Measurements from ENCODE around the gene MIGA2. TPM values are rescaled to one million over a fixed set of nuclear protein-coding genes. Genes with fewer than 3 reads are reported as not detected.

MIGA2 gene
- total RNA-seq, 1 experiment from 2014 or later: 34.8 TPM

DNA sequence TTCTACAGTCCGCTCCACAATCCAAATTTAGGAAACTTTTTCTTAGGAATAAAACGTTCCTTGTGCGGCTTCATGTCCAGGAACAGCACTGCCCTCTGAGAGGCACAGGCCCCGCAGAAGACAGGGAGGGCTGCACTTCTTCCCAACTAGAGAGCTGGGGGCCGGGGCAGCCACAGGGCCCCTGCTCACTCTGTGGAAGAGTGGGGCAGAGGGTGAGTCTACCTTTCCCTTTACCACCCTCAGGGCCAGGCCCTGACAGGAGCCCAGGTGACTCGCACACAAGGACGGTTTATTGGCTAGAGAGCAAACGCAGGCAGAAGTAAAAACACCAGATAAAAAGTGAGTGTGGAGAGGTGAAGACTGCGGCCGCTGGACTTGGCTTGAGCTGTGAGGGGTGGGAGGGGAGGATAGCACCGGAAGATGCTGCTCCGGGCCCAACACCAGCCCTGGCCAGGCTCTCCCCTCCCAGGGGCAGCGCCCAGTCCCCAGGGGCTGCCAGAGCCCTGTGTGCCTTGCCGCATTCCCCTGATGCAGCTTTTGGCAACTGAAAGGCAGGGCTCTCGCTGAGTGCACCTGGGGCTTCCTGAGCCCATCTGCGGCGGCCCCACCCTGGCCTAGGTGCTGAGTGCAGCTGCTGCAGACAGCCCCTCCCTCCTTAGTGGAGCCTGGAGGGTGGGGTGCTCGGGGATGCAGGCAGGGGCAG is 28.5 kb upstream of the MIGA2 start:
- no peak overlapping the region for H3K4me3 ChIP-seq (ENCODE audit: low read depth, low read length)
- no peaks in the 10 kb centered on the region for H3K27me3 ChIP-seq (replicated peaks; ENCODE audit: control insufficient read depth, insufficient read depth, low read length)
- Mint-ChIP-seq H3K36me3 (ENCODE audit: insufficient read depth, unreplicated experiment) (peaks cover 70% of the 10 kb centered on the region), H3K9me3 (ENCODE audit: unreplicated experiment) (no peaks in the 10 kb centered on the region), H3K4me3 (ENCODE audit: unreplicated experiment) (no peak overlapping the region), H3K4me1 (ENCODE audit: low read depth, unreplicated experiment) (no peaks in the 10 kb centered on the region), H3K27ac (ENCODE audit: unreplicated experiment) (peak overlapping the region; percentile 78), H3K27me3 (ENCODE audit: insufficient read depth, unreplicated experiment) (no peaks in the 10 kb centered on the region)
- no peaks in the 10 kb centered on the region for H3K4me1 ChIP-seq
- peaks cover 2% of the 10 kb centered on the region for H3K36me3 ChIP-seq (ENCODE audit: control insufficient read depth, insufficient read depth, low read length)
- TSS peak; percentile 25 for BruUV-seq (replicated peaks)
- H3K9me3 ChIP-seq: no peaks in the 10 kb centered on the region
- POLR2A ChIA-PET: no interaction called here
- CTCF ChIA-PET: interaction anchor here (3.1 kb wide), 1 partner anchor 21 kb away, joined by 10 read pairs; the partner anchor contains the start of gene SH3GLB2
- TF ChIP-seq, protein P1, sequence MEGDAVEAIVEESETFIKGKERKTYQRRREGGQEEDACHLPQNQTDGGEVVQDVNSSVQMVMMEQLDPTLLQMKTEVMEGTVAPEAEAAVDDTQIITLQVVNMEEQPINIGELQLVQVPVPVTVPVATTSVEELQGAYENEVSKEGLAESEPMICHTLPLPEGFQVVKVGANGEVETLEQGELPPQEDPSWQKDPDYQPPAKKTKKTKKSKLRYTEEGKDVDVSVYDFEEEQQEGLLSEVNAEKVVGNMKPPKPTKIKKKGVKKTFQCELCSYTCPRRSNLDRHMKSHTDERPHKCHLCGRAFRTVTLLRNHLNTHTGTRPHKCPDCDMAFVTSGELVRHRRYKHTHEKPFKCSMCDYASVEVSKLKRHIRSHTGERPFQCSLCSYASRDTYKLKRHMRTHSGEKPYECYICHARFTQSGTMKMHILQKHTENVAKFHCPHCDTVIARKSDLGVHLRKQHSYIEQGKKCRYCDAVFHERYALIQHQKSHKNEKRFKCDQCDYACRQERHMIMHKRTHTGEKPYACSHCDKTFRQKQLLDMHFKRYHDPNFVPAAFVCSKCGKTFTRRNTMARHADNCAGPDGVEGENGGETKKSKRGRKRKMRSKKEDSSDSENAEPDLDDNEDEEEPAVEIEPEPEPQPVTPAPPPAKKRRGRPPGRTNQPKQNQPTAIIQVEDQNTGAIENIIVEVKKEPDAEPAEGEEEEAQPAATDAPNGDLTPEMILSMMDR (IDR thresholded peaks at IDR 0.05; ENCODE audit: insufficient read depth in 1 of 2, low read depth in 1 of 2, low read length in 1 of 2, severe bottlenecking in 1 of 2, unreplicated experiment in 1 of 2): no peak
- DNase-seq: no peak
- intact Hi-C loops (cut with micrococcal nuclease; ENCODE audit: unreplicated experiment): loop anchor here (2.0 kb wide), 1 partner anchor 21 kb away; the partner anchor contains the start of gene SH3GLB2

DNA sequence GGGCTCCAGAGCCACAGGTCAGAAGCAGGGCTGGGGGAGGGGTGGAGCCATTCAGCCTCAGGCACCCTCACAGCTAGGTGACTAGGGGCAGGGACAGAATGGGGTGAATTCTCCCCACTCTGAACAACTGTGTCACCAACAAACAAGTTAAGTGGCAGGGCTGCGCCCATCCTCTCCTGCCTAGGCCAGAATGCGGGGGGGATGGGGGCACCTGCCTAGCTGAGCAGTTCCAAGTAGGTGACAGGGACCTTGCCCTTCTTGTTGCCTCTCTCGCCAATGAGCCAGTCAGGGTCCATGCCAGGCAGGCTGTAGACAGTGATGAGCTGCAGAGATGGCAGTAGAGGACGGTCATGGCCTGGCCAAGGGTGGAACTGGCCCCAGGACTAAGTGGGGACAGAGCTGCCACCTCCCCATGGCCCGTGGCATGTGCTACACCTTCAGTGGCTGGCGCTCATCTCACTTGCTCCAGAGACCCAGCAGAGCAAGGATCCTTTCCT is 27.9 kb upstream of the MIGA2 start:
- H3K36me3 Mint-ChIP-seq (ENCODE audit: insufficient read depth, unreplicated experiment): peaks cover 64% of the 10 kb centered on the region

DNA sequence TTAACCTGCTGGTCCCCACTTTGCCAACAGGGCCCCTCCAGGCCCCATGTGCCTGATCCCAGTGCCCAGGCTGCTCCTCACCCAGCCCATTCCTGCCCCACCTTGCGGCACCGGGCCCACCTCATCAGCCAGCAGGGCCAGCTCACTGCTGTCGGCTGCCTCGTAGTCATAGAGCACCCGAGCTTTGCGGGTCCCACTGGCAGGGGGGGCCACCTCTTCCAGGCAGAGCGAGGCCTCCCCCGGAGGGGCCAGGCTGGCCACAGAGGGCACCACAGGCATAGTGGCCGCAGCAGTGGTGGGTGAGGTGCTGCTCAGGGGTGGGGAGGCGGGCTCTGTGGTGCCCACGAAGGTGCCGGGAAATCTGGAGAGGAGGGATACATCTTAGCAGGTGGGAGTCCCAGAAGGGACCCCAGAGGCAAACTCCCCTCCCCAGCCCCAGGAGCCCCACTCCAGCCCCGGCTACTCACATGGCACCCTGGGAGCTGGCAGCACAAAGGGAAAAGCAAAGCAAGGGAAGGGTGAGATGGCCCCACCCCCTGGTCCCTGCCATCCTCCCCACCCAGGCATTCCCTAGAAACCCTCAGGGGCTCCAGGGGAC is 27.3 kb upstream of the MIGA2 start:
- H3K4me3 Mint-ChIP-seq (ENCODE audit: unreplicated experiment): no peak overlapping the region
- no peaks in the 10 kb centered on the region for H3K4me1 Mint-ChIP-seq (ENCODE audit: low read depth, unreplicated experiment)

More for the DNA sequence above, 27.9 kb upstream of the MIGA2 start:
- intact Hi-C loops (cut with micrococcal nuclease; ENCODE audit: unreplicated experiment): no loop called here
- no peaks in the 10 kb centered on the region for H3K4me1 Mint-ChIP-seq (ENCODE audit: low read depth, unreplicated experiment)
- no TSS peak for BruUV-seq (replicated peaks)
- TF ChIP-seq, protein P1 (IDR thresholded peaks at IDR 0.05; ENCODE audit: insufficient read depth in 1 of 2, low read depth in 1 of 2, low read length in 1 of 2, severe bottlenecking in 1 of 2, unreplicated experiment in 1 of 2): no peak
- H3K4me1 ChIP-seq: no peaks in the 10 kb centered on the region
- peaks cover 5% of the 10 kb centered on the region for H3K36me3 ChIP-seq (ENCODE audit: control insufficient read depth, insufficient read depth, low read length)
- H3K27me3 ChIP-seq (replicated peaks; ENCODE audit: control insufficient read depth, insufficient read depth, low read length): no peaks in the 10 kb centered on the region
- no peaks in the 10 kb centered on the region for H3K9me3 Mint-ChIP-seq (ENCODE audit: unreplicated experiment)
- ChIA-PET POLR2A (no interaction called here), CTCF (interaction anchor here (3.1 kb wide), 1 partner anchor 20 kb away, joined by 10 read pairs; the partner anchor contains the start of gene SH3GLB2)
- DNase-seq: no peak
- H3K27ac Mint-ChIP-seq (ENCODE audit: unreplicated experiment): peak overlapping the region; percentile 19
- H3K27me3 Mint-ChIP-seq (ENCODE audit: insufficient read depth, unreplicated experiment): no peaks in the 10 kb centered on the region
- no peak overlapping the region for H3K4me3 Mint-ChIP-seq (ENCODE audit: unreplicated experiment)
- H3K9me3 ChIP-seq: no peaks in the 10 kb centered on the region
- H3K4me3 ChIP-seq (ENCODE audit: low read depth, low read length): no peak overlapping the region

More for the DNA sequence above, 27.3 kb upstream of the MIGA2 start:
- Mint-ChIP-seq H3K27ac (ENCODE audit: unreplicated experiment) (peak overlapping the region; percentile 19), H3K27me3 (ENCODE audit: insufficient read depth, unreplicated experiment) (no peaks in the 10 kb centered on the region), H3K9me3 (ENCODE audit: unreplicated experiment) (no peaks in the 10 kb centered on the region), H3K36me3 (ENCODE audit: insufficient read depth, unreplicated experiment) (peaks cover 62% of the 10 kb centered on the region)
- TF ChIP-seq, protein P1 (IDR thresholded peaks at IDR 0.05; ENCODE audit: insufficient read depth in 1 of 2, low read depth in 1 of 2, low read length in 1 of 2, severe bottlenecking in 1 of 2, unreplicated experiment in 1 of 2): no peak
- no peak overlapping the region for H3K4me3 ChIP-seq (ENCODE audit: low read depth, low read length)
- peaks cover 5% of the 10 kb centered on the region for H3K36me3 ChIP-seq (ENCODE audit: control insufficient read depth, insufficient read depth, low read length)
- H3K27me3 ChIP-seq (replicated peaks; ENCODE audit: control insufficient read depth, insufficient read depth, low read length): no peaks in the 10 kb centered on the region
- intact Hi-C loops (cut with micrococcal nuclease; ENCODE audit: unreplicated experiment): no loop called here
- H3K9me3 ChIP-seq: no peaks in the 10 kb centered on the region
- BruUV-seq (replicated peaks): no TSS peak
- ChIA-PET CTCF (interaction anchor here (3.1 kb wide), 1 partner anchor 20 kb away, joined by 10 read pairs; the partner anchor contains the start of gene SH3GLB2), POLR2A (no interaction called here)
- no peaks in the 10 kb centered on the region for H3K4me1 ChIP-seq
- no peak for DNase-seq

All from Caco-2 (cell line).